SK-N-MC (cell line): ENCODE results near the gene SIRPG.

Source experiments
- EZH2 ChIP-seq: fragments of 200-600 bp; sonication (generic); IDR thresholded peaks from one replicate; pipeline ENCODE4 v1.6.1; 2017; ENCODE audit warnings: antibody characterized with exemption
- POLR2AphosphoS5 ChIP-seq: IDR thresholded peaks from 2 replicates; pipeline ENCODE4 v1.6.1; 2012; ENCODE audit warnings: mild to moderate bottlenecking, low read depth, low read length, borderline replicate concordance

DNA sequence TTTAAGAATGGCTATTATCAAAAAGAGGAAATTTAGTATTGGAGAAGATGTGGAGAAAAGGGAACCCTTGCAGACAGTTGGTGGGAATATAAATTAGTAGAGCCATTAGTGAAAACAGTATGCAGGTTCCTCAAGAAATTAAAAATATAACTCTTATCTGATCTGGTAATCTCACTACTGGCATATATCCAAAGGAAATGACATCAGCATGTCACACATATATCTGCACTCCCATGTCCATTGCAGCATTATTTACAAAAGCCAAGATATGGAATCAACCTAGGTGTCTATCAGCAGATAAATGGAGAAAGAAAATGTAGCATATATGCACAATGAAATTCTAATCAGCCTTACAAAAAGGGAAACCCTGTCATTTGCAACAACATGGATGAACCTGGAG, 2.6 kb downstream of the SIRPG start:
- TF ChIP-seq POLR2AphosphoS5 (no peak), EZH2 (no peak)
